GM11168 (cell line): ENCODE data around the gene RUNX3.
"Not testable (repeated sequence)": the region's sequence is repeated elsewhere in the genome, so short reads cannot be mapped to it uniquely, and the experiment has no call there.

Source experiments
- in situ Hi-C: fragments of 300-500 bp; cut with MboI; formaldehyde crosslinking; loops from one replicate; pipeline ENCODE4 v1.12.0; 2022; ENCODE audit warnings: low sequenced_read_pairs; ENCODE audit not compliant: unreplicated experiment

RUNX3 gene

DNA sequence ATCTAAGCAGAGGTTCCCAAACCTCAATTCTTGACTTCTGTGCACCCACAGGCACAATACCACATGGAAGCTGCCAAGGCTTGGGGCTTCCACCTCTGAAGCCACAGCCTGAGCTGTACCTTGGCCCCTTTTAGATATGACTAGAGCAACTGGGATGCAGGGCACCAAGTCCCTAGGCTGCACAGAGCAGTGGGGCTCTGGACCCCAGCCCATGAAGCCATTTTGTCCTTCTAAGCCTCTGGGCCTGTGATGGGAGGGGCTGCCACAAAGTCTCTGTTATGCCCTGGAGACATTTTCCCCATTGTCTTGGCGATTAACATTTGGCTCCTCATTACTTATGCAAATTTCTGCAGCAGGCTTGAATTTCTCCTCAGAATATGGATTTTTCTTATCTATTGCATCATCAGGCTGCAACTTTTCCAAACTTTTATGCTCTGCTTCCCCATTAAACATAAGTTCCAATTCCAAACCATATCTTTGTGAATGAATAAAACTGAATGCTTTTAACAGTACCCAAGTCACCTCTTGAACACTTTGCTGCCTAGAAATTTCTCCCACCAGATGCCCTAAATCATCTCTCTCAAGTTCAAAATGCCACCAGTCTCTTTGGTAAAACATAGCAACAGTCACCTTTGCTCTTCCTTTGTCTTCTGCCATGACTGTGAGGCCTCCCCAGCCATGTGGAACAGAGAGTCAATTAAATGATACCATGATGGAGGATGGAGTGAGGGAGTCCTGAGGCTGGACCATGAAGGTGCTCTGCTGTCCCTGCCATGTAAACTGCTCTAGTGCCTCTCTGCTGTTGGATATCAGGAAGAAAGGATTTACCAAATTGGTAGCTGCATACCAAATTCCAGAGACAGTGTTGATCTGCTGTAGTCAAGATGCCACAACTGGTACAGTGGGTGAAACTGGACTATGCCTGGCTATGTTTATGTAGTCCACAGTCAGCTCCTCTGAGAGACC, 37.6 kb downstream of the RUNX3 start:
- in situ Hi-C loops, result no loop called here

DNA sequence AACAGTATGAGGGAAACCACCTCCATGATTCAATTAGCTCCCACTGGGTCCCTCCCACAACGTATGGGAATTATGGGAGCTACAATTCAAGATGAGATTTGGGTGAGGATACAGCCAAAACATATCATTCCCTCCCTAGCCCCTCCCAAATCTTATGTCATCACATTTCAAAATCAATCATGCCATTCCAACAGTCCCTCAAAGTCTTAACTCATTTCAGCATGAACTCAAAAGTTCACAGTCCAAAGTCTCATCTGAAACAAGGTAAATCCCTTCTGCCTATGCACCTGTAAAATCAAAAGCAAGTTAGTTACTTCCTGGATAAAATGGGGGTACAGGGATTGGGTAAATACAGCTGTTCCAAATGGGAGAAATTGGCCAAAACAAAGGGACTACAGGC, 38.7 kb downstream of the RUNX3 start:
- in situ Hi-C loops, result not testable (repeated sequence)

DNA sequence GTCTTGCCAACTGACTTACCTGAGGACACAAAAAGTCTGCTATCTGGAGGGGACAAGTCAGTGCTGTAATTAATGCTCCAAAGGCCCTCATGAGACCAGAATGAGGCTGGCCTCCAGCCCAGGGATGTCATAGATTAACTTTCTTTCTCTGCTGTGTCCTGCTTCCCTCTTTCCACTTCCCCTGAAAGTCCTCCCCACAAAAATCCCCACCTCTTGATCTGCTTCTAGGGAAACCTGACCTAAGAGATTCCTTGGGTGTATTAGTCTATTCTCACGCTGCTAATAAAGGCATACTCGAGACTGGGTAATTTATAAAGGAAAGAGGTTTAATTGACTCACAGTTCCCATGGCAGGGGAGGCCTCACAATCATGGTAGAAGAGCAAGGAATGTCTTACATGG, 39.2 kb downstream of the RUNX3 start:
- in situ Hi-C loops, result no loop called here

DNA sequence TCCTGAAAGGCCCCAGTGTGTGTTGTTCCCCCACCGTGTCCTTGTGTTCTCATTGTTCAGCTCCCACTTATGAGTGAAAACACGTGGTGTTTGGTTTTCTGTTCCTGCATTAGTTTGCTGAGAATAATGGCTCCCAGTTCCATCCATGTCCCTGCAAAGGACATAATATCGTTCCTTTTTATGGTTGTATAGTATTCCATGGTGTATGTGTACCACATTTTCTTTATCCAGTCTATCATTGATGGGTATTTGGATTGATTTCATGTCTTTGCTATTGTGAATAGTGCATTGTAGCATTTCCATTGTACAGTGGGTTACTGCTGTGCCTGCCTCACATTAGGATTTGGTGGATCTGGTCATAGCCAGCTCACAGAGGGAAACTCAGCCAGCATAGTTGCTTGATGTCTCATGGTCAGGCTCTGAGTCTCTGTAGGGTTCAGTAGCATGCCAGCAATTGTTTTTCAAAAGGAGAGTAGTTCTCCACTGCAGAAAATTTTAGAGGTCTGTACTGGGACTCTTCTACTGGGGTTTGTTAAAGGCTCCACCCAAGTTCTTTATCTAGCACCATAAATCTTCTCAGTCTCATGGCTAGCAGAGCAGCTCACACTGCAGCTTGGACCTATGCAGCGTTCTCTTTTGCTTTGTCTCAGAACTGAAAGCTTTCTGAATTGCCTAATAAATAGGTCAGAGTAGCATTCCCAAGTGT, 41.0 kb downstream of the RUNX3 start:
- in situ Hi-C loops, result no loop called here

DNA sequence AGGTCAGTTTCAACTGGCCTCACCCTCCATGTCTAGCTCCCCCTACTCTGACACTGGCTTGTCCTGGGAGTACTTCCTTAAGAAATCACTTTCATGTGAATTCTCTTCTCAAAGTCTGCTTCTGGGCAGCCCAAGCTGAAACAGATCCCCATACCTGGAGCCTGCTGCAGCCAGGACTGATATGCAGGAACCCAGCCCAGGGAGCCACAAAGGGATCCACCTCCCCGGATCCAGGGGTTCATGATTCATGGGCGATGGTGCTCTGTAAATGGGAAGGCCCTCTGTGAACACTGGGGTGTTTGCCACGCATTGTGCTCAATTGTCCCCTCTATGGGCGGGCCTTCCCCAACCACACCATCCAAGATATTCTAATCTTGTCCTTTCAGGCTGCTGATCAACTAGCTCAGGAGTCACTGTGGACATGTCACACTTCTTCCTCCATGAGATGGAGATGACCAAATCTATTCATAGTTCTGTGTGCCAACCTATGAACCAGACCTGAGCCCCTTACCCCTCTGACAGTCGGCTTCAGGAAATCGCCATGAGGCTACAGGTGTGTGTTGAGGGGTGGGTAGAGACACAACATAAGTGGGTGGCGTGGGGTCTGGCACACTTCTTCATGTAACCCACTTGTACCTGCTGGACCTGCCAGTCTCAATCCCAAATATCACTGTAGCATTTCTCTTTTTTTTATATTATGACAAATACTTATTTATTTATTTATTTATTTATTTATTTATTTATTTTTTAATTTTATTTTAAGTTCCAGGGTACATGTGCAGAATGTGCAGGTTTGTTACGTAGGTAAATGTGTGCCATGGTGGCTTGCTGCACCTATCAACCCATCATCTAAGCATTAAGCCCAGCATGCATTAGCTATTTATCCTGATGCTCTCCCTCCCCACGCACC, 41.8 kb downstream of the RUNX3 start:
- in situ Hi-C loops, result no loop called here

DNA sequence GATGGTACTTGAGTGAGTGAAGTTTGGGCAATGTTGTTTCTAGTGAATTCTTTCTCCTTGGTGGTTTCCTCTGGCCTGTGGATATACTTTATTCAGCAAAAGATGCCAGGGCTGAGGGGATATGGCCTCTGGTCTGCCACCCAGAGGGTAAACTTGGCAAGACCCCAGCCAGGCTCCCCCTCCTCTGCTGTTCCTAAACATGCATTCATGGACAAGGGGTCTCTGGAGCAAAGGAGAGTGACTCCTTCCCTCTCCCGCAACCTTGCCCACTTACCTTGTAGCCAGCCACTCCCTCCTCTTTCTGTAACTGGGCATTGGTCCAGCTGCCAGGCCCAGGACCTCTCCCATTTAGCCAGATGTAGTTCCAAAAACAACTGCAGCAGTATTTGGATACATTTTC, 43.8 kb downstream of the RUNX3 start:
- in situ Hi-C loops, result no loop called here

DNA sequence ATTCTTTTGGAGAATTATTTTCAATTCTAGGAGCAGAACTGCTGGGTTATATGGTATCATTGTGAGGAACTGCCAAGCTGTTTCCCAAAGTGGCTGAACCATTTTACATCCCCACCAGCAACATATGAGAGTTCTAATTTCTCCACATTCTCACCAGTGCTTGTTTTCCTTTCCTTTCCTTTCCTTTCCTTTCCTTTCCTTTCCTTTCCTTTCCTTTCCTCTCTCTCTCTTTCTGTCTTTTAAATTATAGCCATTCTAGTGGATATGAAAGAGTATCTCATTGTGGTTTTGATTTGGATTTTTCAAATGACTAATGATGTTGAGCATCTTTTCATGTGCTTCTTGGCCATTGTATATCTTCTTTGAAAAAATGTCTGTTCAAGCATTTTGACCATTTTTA, 45.3 kb downstream of the RUNX3 start:
- in situ Hi-C loops, result no loop called here

DNA sequence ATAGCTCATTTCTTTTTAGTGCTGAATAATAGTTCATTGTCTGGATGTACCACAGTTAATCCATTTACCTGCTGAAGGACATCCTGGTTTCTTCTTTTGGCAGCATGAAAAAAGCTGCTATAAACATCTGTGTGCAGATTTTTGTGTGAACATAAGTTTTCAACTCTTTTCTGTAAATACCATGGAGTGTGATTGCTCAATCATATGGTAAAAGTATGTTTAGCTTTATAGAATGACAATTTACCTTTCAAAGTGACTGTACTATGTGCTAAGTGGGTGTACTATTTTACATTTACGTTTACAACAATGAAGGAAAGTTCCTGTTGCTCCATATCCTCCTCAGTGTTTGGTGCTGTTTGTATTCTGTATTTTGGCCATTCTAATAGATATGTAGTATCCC, 49.0 kb downstream of the RUNX3 start:
- in situ Hi-C loops, result no loop called here

DNA sequence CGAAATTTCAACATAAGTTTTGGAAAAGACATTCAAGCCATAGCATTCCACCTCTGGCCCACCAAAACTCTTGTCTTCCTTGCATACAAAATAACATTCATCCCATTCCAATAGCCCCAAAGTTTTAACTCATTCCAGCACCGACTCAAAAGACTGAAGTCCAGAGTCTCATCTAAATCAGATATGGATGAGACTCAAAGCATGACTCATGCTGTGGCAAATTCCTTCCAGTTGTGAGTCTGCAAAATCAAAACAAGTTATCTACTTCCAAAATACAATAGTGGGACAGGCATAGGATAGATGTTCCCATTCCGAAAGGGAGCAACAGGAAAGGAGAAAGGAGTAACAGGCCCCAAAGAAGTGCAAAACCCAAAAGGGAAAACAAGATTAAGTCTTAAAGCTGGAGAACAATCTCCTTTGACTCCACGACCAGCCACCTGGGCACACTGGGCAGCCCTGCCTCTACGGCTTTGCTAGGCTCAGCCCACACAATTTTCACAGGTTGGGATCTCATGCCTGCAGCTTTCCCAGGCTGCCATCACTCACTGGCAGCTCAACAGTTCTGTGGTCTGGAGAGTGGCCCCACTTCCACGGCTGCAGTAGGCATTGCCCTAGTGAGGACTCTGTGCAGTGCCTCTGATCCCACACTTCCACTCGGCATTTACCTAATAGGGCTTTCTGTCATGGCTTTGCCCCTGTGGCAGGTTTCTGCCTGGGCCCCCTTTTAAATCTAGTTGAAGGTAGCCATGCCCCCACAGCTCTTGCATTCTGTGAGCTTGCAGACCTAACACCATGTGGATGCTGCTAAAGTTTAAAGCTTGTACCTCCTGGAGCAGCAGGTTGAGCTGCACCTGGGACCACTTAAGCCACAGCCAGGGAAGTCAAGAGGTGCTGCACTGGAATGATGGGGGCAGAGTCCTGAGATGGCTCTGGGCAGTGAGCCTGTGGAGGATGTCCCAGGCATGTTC, 51.0 kb downstream of the RUNX3 start:
- in situ Hi-C loops, result no loop called here

DNA sequence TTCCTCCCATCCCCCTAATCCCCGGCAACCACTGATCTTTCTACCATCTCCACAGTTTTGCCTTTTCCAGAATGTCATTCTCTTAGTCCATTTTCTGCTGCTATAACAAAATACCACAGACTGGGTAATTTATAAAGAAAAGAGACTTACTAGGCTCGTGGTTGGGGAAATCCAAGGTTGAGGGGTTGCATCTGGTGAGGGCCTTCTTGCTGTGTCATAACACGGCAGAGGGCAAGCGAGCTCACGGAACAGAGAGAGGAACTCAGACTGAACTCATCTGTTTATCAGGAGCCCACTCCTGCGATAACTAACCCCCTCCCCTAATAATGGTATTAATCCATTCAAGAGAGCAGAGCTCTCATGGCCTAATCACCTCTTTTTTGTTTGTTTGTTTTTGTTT, 52.0 kb downstream of the RUNX3 start:
- in situ Hi-C loops, result no loop called here

DNA sequence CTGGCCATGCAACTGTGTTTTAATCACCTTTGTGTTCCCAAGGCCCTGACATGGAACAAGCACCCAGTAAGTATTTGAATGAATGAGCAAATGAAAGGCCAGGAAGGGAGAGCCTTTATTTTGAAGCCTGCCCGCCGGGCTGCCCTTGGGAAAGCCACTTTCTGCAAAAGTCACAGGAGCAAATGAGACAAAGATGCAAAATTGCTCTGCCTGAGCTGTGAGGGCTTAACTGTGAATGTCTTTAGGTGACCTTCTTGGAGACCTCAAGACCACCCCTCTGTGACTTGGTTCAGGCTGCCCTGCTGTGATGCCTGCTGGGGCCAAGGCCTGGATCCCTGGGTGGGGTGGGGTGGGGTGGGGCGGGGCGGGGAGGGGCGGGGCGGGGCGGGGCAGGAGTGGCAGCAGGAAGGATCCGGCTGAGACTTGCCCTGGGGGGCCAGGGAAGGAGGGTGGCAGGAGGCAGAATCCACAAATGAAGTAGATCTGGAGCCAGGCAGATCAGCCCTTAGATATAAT, 54.0 kb downstream of the RUNX3 start:
- in situ Hi-C loops, result no loop called here

DNA sequence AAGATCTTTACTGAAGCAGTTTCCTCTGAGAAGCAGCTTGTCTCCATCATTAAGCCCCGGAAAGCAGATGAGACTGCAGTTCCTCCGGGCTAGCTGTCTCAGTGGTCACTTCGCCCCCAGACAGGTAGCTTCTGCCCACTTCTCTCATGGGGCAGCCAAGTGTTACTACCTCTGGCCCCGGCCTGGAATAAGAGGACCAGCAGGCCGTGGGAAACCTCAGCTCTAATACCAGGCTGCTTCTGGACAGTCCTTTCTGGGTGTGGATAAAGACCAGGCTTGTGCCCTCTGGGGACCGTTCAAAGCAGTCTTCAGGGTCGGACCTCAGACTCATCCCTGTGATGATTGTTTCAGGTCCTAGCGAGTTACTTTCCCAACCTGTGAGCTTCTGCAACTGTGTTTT, 54.8 kb downstream of the RUNX3 start:
- in situ Hi-C loops, result no loop called here

DNA sequence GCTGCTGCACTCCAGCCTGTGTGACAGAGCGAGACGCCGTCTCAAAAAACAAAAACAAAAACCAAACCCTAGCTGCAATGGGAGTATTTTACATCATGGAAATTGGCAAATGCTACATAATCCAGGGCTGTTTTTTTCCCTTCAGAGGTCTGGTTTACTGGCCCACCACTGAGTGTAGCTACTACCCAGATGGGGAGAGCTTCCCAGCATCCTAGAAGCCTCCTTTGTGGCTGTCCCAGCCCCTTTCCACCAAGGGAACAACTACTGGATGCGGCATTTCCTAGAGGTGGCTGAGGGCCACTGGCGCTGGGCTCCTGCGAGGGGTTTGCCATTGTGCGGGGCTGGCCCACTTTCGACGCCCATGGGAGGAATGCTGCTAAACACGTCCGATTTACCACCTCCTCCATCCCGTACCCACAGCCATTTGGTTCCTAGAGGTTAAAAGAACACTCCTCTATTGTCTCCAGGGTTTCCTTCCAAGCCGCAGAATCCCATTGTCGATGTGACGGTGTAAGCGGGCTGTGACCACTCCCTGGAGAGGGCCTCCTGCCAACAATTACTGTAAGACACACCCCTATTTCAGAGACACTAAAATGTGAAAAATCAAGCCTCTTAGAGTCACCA, 55.4 kb downstream of the RUNX3 start:
- in situ Hi-C loops, result no loop called here

DNA sequence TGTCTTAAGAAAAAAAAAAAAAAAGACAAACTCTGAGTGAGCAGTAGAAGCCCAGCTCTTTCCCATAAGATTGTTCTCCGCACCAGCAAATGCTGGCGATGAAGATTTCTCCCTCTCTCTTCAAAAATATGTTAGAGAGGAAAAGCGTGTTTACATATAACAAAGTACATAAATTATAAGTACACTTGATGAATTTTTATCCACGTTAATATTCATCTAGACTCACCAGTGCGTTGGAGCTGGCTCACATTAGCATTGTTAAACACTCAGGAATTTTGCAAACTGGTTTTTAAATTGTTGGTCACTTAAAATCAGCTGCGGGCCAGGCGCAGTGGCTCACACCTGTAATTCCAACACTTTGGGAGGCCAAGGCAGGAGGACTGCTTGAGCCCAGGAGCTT, 56.0 kb downstream of the RUNX3 start:
- in situ Hi-C loops, result no loop called here

DNA sequence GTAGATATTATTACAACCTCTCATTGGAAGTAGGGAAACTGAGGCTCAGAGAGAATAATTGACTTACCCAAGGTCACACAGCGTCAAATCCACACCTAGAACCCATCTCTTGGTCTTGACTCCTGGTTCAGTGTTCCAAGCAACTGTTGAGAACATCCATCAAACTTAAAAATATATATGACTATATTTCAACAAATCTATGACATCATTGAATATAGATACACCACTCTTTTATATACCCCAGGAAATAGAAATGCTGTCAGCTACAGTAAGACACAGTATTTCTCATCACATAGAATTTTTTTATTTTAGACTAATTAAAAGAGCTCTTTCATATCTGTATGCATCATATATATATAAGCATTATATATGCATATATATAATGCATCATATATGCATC, 56.9 kb downstream of the RUNX3 start:
- in situ Hi-C loops, result no loop called here

DNA sequence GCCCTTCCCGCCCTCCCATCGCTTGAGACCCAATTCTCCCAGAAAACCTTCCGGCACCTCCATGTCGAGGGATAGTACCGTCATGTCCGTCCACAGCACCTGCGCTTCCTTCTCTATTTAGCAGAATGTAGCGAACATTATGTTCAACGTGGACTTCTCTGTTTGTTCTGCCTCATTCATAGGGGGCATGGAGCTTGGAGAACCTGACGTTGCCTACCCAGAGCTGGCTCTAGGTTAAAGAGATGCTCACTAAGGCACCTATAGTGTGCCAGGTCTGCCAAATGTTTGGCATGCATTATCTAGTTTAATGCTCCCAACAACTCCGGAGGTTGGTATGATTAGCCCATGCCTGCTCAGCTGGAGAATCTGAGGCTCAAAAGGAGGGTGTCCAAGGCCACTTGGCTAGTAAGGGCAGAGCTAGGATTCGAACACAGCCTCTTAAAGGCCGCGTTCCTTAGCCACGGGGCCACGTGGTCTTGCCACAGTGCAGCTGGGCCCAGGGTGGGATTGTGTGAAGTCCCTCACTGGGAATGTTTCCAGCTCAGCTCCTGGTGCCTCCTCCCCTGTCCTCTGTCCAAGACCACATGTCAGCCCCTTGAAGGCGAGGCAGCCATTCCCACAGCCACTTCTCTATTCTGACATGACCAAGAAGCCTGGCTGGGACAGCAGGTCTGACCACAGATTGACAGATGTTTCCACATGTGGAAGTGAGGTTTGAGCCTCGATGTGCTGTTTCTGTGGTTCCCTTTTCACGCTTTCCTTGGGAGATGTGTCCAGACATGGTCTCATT, 57.8 kb downstream of the RUNX3 start:
- in situ Hi-C loops, result no loop called here

DNA sequence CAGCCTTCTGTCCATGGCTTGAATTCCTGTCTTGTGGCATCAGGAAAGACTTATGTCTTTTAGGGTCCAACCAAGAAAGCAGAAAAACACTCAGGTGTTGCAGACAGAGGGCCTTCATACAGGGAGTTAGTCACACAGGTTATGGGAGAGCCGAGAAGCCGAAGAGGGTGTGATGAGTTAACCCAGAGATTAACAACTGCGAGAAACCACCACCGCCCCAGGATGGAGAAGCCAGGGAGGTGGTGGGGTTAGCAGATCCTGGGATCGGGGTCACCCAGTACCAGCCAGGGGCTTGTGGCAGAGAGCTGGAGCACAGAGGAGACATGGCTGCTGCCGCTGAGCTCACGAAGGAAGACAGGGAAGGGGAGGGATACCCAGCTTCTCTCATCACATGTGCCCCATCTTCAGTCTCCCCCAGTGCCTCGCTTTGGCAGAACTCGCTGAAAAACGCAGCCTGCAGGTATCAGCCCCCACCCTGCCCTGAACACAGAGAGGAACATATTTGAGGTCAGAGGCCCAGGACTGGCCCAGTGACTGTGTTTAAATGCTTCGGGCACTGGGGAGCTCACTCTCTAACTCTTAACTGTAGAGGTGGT, 58.7 kb downstream of the RUNX3 start:
- in situ Hi-C loops, result no loop called here
